ENCODE results near the gene BCL7B.

BCL7B gene

GRCh38 chr7:73487486-73487885, 70.0 kb downstream of the BCL7B start:
- no peak for DNase-seq

Measured in CD4-positive, alpha-beta T cell treated with Interleukin-10 for 1 hour (primary cell).